Measurements from ENCODE around the gene GFRA1.
A peak's percentile ranks its signal among the peaks of the same experiment; 100 is the strongest.
"Not testable (repeated sequence)": the region's sequence is repeated elsewhere in the genome, so short reads cannot be mapped to it uniquely, and the experiment has no call there.

Gene GFRA1

GRCh38 chr10:116195039-116195438 is 78.0 kb downstream of the GFRA1 start:
- DNase-seq = no peak

- no peak for DNase-seq
Measured at GRCh38 chr10:116194061-116194460, 78.9 kb downstream of the GFRA1 start.

GRCh38 chr10:116190883-116191282 is 82.1 kb downstream of the GFRA1 start:
- no peak for DNase-seq

- no peak for DNase-seq
Measured at GRCh38 chr10:116186273-116186672, 86.7 kb downstream of the GFRA1 start.

GRCh38 chr10:116185199-116185867 is 87.7 kb downstream of the GFRA1 start:
- DNase-seq = no peak

- peak; percentile 53 for DNase-seq
Measured at GRCh38 chr10:116184512-116184794, 88.6 kb downstream of the GFRA1 start.

GRCh38 chr10:116183733-116184511 is 89.1 kb downstream of the GFRA1 start:
- peak; percentile 53 for DNase-seq

- DNase-seq = no peak
Measured at GRCh38 chr10:116182426-116182825, 90.6 kb downstream of the GFRA1 start.

GRCh38 chr10:116178086-116178605 is 94.9 kb downstream of the GFRA1 start:
- DNase-seq = no peak

GRCh38 chr10:116175231-116175630 is 97.8 kb downstream of the GFRA1 start:
- no peak for DNase-seq

GRCh38 chr10:116171505-116171904 is 101.5 kb downstream of the GFRA1 start:
- DNase-seq = peak; percentile 31

- peak; percentile 96 for DNase-seq
Measured at GRCh38 chr10:116170815-116171250, 102.2 kb downstream of the GFRA1 start.

GRCh38 chr10:116169782-116170445 is 103.1 kb downstream of the GFRA1 start:
- no peak for DNase-seq

- DNase-seq = no peak
Measured at GRCh38 chr10:116168745-116169144, 104.3 kb downstream of the GFRA1 start.

- DNase-seq = no peak
Measured at GRCh38 chr10:116168329-116168728, 104.7 kb downstream of the GFRA1 start.

- not testable (repeated sequence) for DNase-seq
Measured at GRCh38 chr10:116165941-116166340, 107.1 kb downstream of the GFRA1 start.

GRCh38 chr10:116164291-116164690 is 108.7 kb downstream of the GFRA1 start:
- DNase-seq = no peak

GRCh38 chr10:116163333-116164131 is 109.5 kb downstream of the GFRA1 start:
- no peak for DNase-seq

GRCh38 chr10:116162851-116163250 is 110.2 kb downstream of the GFRA1 start:
- DNase-seq = no peak

- DNase-seq = no peak
Measured at GRCh38 chr10:116160271-116160670, 112.7 kb downstream of the GFRA1 start.

- no peak for DNase-seq
Measured at GRCh38 chr10:116159197-116159596, 113.8 kb downstream of the GFRA1 start.

GRCh38 chr10:116158036-116158435 is 115.0 kb downstream of the GFRA1 start:
- DNase-seq = no peak

- DNase-seq = no peak
Measured at GRCh38 chr10:116157485-116157884, 115.5 kb downstream of the GFRA1 start.
